HS-5 (cell line): Measurements from ENCODE around the gene CENPVL3.
"Not testable (repeated sequence)": the region's sequence is repeated elsewhere in the genome, so short reads cannot be mapped to it uniquely, and the experiment has no call there.

Experiments
- DNase-seq: peaks from one replicate; pipeline ENCODE4 v3.0.0-alpha.2; 2012; ENCODE audit warnings: low read depth

The CENPVL3 gene

GRCh38 chrX:51618241-51619155 lies at the start of gene CENPVL3:
TSS of gene CENPVL3 (minus strand) at chrX:51618912. CDS start at chrX:51618873, 39 bp downstream.
- not testable (repeated sequence) for DNase-seq

DNA sequence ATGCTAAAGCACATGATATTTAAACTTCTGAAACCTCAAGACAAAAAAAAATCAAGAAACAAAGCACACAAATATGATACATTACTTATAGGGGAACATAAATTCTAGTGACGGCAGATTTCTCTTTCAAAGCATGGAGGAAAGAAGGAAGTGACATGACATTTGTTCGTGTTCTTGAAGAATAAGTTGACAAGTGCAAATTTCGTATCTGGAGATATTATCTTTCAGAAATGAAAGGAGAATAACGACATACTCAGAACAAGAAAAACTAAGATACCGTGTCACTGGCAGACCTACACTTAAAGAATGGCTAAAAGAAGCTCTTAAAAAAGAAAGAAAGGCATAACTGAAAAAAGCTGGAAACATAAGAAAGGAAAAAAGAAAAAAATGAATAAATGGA lies 47.3 kb upstream of the CENPVL3 start:
- no peak for DNase-seq

DNA sequence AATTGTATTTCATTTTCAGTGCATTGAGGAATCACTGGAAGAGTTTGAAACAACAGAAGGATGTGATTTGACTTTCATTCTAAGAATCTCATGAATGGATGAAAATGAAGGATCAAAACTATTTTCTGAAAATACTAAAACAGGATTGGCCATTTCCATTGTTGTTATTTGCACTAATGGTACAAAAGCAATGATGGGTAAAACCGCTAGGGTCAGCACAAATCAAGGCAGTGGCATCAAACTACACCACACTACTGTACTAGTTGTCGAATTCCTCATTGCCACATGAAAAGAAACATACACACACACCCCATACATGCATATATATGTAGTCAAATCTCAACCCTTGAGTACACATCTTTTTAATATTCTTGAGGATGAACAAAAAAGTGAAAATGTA lies 24.7 kb upstream of the CENPVL3 start:
- DNase-seq = no peak

GRCh38 chrX:51641421-51642021 lies 22.8 kb upstream of the CENPVL3 start:
- DNase-seq = no peak

GRCh38 chrX:51636511-51636910 lies 17.8 kb upstream of the CENPVL3 start:
- not testable (repeated sequence) for DNase-seq

- peak; percentile 2 for DNase-seq
These were observed 4.2 kb downstream of the CENPVL3 start for GRCh38 chrX:51614353-51615012.

- no peak for DNase-seq
These were observed 9.9 kb downstream of the CENPVL3 start for GRCh38 chrX:51608766-51609165.

DNA sequence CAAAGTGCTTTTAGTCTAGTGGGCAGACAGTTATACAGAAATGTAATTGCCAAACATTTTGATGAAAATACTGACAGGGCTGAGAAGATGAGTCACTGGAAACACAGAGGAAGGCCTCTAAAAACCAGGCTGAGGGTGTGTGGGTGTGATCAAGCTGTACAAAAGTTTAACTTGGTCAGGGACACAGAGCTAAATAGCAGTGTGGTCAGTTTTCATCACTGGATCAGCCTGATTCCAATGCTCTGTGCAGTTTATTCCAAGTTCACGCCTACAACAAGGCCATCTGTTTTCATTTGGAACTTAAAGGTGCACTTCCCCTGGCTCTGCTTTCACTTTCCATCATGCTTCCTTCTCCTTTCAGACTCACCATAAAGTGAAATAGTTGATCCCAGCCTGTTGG lies 10.6 kb downstream of the CENPVL3 start:
- DNase-seq = peak; percentile 4

GRCh38 chrX:51606446-51606845 lies 12.3 kb downstream of the CENPVL3 start:
- no peak for DNase-seq

GRCh38 chrX:51598899-51599298 lies 19.8 kb downstream of the CENPVL3 start:
- no peak for DNase-seq

- no peak for DNase-seq
These were observed 46.8 kb downstream of the CENPVL3 start for GRCh38 chrX:51571874-51572273.

GRCh38 chrX:51569561-51569960 lies 49.2 kb downstream of the CENPVL3 start:
- DNase-seq = no peak

DNA sequence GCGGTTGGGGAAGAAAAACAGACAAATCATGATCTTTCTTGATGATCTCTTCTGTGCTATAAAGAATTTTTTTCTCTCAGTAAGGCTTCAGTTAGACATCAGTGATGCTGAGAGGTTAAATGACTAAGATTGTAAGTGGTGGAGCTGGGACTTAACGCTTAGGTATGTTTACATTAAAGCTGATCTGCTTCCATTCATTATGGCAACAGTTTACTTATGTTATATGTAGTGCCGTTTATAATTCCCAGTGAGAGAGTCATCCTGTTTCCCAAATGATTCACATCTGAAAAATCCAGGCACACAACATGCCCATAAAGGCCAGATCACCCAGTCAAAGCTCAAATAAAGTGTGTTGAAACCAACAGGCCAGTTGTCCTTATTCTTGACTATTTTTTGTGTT lies 50.1 kb downstream of the CENPVL3 start:
- peak; percentile 47 for DNase-seq
